Natural killer cell (primary cell): Measurements from ENCODE around the gene RP9. TPM values are rescaled to one million over a fixed set of nuclear protein-coding genes. Genes with fewer than 3 reads are reported as not detected.

ENCODE experiments used
- ATAC-seq, 3 donors: fragments of 150-1000 bp in 2 of 3; fragments of 200-7000 bp in 1 of 3; cut with Tn5 transposase; 1 replicate in 1 of 3; 2 replicates in 2 of 3; pipeline ENCODE4 v1.10.0; 2021; ENCODE audit warnings: mild to moderate bottlenecking in 2 of 3, moderate library complexity in 2 of 3
- DNase-seq, 2 donors: peaks; one replicate each; pipeline versions ENCODE4 v3.0.0 to v3.0.0-alpha.2; 2013 to 2021; ENCODE audit warnings: mixed read lengths in 1 of 2
- H3K27ac ChIP-seq: one replicate; pipeline ENCODE4 v1.5.1; 2013; ENCODE audit warnings: mild to moderate bottlenecking, low read length
- H3K27me3 ChIP-seq: one replicate; pipeline ENCODE4 v1.6.1; 2013; ENCODE audit warnings: low read length; ENCODE audit not compliant: control insufficient read depth, insufficient read depth
- H3K36me3 ChIP-seq: one replicate; pipeline ENCODE4 v1.6.1; 2013; ENCODE audit warnings: low read length; ENCODE audit not compliant: control insufficient read depth, insufficient read depth
- H3K4me1 ChIP-seq: one replicate; pipeline ENCODE4 v1.6.1; 2013; ENCODE audit warnings: low read length; ENCODE audit not compliant: control insufficient read depth, insufficient read depth
- H3K4me3 ChIP-seq: one replicate; pipeline ENCODE4 v1.5.1; 2013; ENCODE audit warnings: low read length
- H3K9me3 ChIP-seq: one replicate; pipeline ENCODE4 v1.6.1; 2013; ENCODE audit warnings: low read length; ENCODE audit not compliant: control insufficient read depth, insufficient read depth
- H3K27ac Mint-ChIP-seq, 2 donors: one replicate each; pipeline ENCODE4 v1.8.0; 2022; ENCODE audit warnings: mild to moderate bottlenecking in 2 of 2, mixed read lengths in 2 of 2, moderate library complexity in 1 of 2
- H3K27me3 Mint-ChIP-seq, 2 donors: one replicate each; pipeline ENCODE4 v1.8.0; 2022; ENCODE audit warnings: low read depth in 2 of 2, mixed read lengths in 2 of 2
- H3K36me3 Mint-ChIP-seq: one replicate; pipeline ENCODE4 v1.8.0; 2022; ENCODE audit warnings: mixed read lengths
- H3K4me1 Mint-ChIP-seq, 2 donors: one replicate each; pipeline ENCODE4 v1.8.0; 2022; ENCODE audit warnings: mixed read lengths in 2 of 2
- H3K4me3 Mint-ChIP-seq: one replicate; pipeline ENCODE4 v1.8.0; 2022; ENCODE audit warnings: mild to moderate bottlenecking, moderate library complexity, mixed read lengths
- H3K9me3 Mint-ChIP-seq, 2 donors: one replicate each; pipeline ENCODE4 v1.8.0; 2022; ENCODE audit warnings: mixed read lengths in 2 of 2
- CTCF ChIP-seq: fragments of 200-600 bp; IDR thresholded peaks from one replicate; pipeline ENCODE4 v1.8.0; 2022; ENCODE audit warnings: antibody characterized with exemption
- WGBS: methylation state at CpG from one replicate; pipeline ENCODE4 v1.1.7; 2013; ENCODE audit warnings: missing lambda C conversion rate; ENCODE audit not compliant: insufficient coverage; 5-methylcytosine and 5-hydroxymethylcytosine counted together
- intact Hi-C: fragments of 100-400 bp; cut with micrococcal nuclease; formaldehyde crosslinking; loops from one replicate; pipeline ENCODE4 v1.14.2; 2022
- total RNA-seq, 4 donors: library from RNA; stranded (reverse); fragments of 120-200 nt in 1 of 4; gene quantifications; one replicate each; pipeline versions ENCODE4 v1.2.3 to v1.2.4, GENCODE V29; 2013 to 2022

The RP9 gene
- total RNA-seq, 3 donors from 2014 or later (not counting 1 experiment from before 2014, with no cell fraction given): 19.1 to 27.6 (median 21.9) TPM

DNA sequence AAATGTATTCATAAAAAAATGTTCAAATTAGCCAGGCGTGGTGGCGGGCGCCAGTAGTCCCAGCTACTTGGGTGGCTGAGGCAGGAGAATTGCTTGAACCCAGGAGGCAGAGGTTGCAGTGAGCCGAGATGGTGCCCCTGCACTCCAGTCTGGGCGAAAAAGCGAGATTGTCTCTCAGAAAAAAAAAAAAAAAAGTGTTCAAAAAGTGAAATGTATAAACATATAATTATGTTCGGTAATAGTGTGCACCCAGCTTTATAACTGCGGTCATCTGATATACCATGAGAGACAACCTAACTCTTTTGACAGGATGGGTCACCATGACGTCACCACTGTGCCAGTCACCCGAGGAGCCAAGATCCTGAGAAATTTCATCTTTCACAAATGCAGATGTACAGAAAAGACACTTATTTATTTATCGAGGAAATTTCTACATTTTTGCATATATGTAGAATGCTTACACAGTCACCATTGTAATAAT is 594 bp upstream of the RP9 start:
- peak overlapping the region; percentile 41 for H3K4me3 ChIP-seq
- ATAC-seq (no peak), DNase-seq (peak in 1 of 2 donors; percentile 26)
- H3K36me3 Mint-ChIP-seq: no peaks in the 10 kb centered on the region
- H3K4me1 ChIP-seq: peaks cover 22% of the 10 kb centered on the region
- WGBS: 27% methylated on average over 10 of the region's 11 CpGs
- H3K36me3 ChIP-seq: no peaks in the 10 kb centered on the region
- H3K4me1 Mint-ChIP-seq: peaks cover 34 to 37% of the 10 kb centered on the region in 2 donors
- no peaks in the 10 kb centered on the region for H3K9me3 Mint-ChIP-seq
- H3K27ac ChIP-seq: no peak overlapping the region
- intact Hi-C loops: loop anchor here (1.0 to 5.0 kb wide), 4 partner anchors 20 to 263 kb away; partner anchors contain the start of genes BBS9, KBTBD2 and NT5C3A
- no peak for TF ChIP-seq CTCF
- H3K27ac Mint-ChIP-seq: peak overlapping the region; percentile 56 to 80
- H3K27me3 ChIP-seq: no peaks in the 10 kb centered on the region
- H3K9me3 ChIP-seq: no peaks in the 10 kb centered on the region
- peaks cover 29 to 36% of the 10 kb centered on the region in 2 donors for H3K27me3 Mint-ChIP-seq
- H3K4me3 Mint-ChIP-seq: peak overlapping the region; percentile 64

DNA sequence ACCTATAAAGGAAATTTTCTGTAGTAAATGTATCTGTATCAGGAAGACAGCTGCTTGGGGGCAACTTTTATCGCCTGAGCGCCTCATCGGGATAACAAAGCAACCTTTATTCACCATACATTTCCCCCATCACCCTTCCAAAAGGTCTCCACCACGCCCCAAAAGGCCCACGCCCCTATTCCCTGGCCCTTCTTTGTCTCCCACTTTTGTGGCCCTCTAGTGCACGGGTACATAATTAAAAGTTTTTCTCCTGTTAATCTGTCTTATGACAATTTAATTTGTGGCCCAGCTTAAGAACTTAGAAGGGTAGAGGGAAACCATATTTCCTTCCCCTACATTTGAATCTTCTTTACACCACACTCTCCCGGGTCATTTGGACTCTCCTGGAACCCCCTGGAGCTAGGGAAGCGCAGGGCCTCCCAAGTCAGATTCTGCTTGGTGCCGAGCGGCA is 625 bp downstream of the RP9 start:
- H3K27ac ChIP-seq: peak overlapping the region; percentile 51
- peaks cover 22% of the 10 kb centered on the region for H3K4me1 ChIP-seq
- H3K36me3 ChIP-seq: peaks cover under 1% of the 10 kb centered on the region
- Mint-ChIP-seq H3K27me3 (peaks cover 19 to 26% of the 10 kb centered on the region in 2 donors), H3K4me1 (peaks cover 37 to 39% of the 10 kb centered on the region in 2 donors), H3K9me3 (no peaks in the 10 kb centered on the region), H3K36me3 (no peaks in the 10 kb centered on the region), H3K27ac (peak overlapping the region; percentile 79 to 80), H3K4me3 (peak overlapping the region; percentile 91)
- DNase-seq: peak in 1 of 2 donors; percentile 49
- H3K9me3 ChIP-seq: no peaks in the 10 kb centered on the region
- intact Hi-C loops: loop anchor here (1.0 to 5.0 kb wide), 4 partner anchors 21 to 262 kb away; partner anchors contain the start of genes BBS9, KBTBD2 and NT5C3A
- ATAC-seq: peak in 2 of 3 donors; percentile 4 to 21
- H3K4me3 ChIP-seq: peak overlapping the region; percentile 59
- WGBS: under 1% methylated on average over 10 of the region's 10 CpGs
- TF ChIP-seq CTCF: no peak
- H3K27me3 ChIP-seq: no peaks in the 10 kb centered on the region

DNA sequence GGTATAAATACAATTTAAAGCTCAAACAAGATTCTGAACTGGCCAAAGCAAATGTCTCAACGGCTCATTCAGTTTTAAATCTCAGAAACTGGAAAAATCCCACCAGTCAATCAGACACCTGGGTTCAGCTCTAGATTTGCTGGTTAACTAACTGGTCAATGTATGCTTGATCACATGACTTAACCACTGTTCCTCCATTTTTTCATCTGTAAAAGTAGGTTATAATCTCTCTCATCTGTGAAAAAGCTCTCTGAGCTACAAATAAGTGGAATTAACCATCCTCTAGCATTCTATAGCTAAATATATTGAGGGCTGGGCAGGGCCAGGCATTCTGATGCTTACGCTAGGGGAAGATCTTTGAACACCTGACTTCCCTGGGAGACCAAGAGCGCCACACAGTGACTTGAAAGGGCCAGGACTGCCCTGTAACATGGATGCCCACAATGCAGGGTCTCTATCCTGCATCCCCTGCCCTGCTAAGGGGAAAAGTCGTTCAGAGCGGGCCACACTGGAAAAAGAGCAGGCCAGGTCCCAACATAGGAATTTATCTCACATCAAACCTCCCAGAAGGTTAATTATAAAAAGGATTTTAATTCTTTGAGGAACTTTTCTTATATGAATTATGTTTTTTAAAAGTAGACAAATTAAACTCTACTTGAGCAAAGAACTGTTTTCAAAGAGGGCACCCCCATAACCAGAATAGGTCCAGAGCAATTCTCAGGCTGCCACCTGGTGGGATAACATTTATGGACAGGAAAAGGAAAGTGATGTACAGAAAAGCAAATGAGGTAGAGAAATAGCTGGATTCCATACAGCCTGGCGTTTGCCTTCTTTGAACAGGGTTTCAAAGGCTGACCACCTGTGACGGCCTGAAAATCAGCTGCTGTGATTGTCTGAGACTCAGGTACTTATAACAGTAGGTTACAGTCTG is 1.8 kb downstream of the RP9 start:
- H3K4me3 Mint-ChIP-seq: peak overlapping the region; percentile 91
- peaks cover 15 to 18% of the 10 kb centered on the region in 2 donors for H3K27me3 Mint-ChIP-seq
- DNase-seq (peak in 1 of 2 donors; percentile 42), ATAC-seq (peak in 1 of 3 donors; percentile 22)
- WGBS: 57% methylated on average over 7 of the region's 7 CpGs
- H3K9me3 ChIP-seq: no peaks in the 10 kb centered on the region
- peak; percentile 15 for TF ChIP-seq CTCF
- H3K27me3 ChIP-seq: no peaks in the 10 kb centered on the region
- no peak overlapping the region for H3K27ac ChIP-seq
- H3K36me3 Mint-ChIP-seq: no peaks in the 10 kb centered on the region
- H3K27ac Mint-ChIP-seq: peak overlapping the region; percentile 79 to 80
- H3K4me3 ChIP-seq: no peak overlapping the region
- no peaks in the 10 kb centered on the region for H3K9me3 Mint-ChIP-seq
- peaks cover 7% of the 10 kb centered on the region for H3K36me3 ChIP-seq
- peaks cover 42 to 46% of the 10 kb centered on the region in 2 donors for H3K4me1 Mint-ChIP-seq
- H3K4me1 ChIP-seq: peaks cover 22% of the 10 kb centered on the region
- intact Hi-C loops: loop anchor here (2.0 to 5.0 kb wide), 3 partner anchors 45 to 261 kb away; partner anchors contain the start of genes KBTBD2 and NT5C3A
